GM18907 (cell line): ENCODE data around the gene TMPRSS2.

Experiments
- ATAC-seq: cut with Tn5 transposase; IDR thresholded peaks from one replicate; pipeline ENCODE4 v1.9.1; 2021; ENCODE audit warnings: mild to moderate bottlenecking, moderate library complexity; ENCODE audit not compliant: unreplicated experiment

TMPRSS2 gene

DNA sequence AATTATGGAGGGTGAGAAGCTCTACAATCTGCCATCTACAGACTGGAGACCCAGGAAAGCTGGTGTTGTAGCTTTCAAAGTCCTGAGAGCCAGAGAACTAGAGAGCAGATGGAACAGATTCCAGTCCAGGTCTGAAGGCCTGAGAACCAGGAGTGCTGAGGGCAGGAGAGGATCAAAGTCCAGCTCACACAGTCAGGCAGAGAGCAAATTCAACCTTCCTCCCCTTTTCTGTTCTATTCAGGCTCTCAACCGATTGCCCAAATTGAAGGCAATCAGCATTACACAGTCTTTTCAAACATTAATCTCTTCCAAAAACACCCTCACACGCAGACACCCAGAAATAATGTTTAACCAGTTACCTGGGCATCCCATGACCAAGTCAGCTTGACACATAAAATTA is 2.5 kb upstream of the TMPRSS2 start:
- no peak for ATAC-seq

- ATAC-seq = no peak
These were observed 1.8 kb upstream of the TMPRSS2 start for GRCh38 chr21:41509733-41510132.

GRCh38 chr21:41509145-41509496 is 1.2 kb upstream of the TMPRSS2 start:
- ATAC-seq = no peak

GRCh38 chr21:41508415-41509144 is 622 bp upstream of the TMPRSS2 start:
- no peak for ATAC-seq

- no peak for ATAC-seq
These were observed 1.1 kb downstream of the TMPRSS2 start for GRCh38 chr21:41506611-41507520.

GRCh38 chr21:41506005-41506594 is 1.9 kb downstream of the TMPRSS2 start:
- ATAC-seq = no peak

DNA sequence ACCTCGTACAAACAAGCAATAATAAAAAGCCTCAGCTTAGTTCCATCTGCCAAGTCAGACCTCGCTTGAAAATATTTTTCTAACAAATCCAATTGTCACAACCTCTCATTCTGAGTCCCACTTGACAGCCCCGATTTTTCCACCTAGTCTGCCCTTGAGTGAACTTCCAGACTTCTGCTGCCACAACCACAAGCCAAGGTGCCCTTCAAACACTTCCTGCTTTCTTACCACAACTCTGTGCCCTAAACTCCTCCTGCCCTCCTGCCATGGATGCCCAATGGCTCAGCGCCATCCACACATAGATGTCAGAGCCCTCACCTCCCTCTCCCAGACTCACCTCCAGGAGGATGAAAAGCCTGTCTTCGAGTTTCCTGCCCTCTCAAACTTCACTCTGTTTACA is 3.9 kb downstream of the TMPRSS2 start:
- no peak for ATAC-seq

- ATAC-seq = no peak
These were observed 4.6 kb downstream of the TMPRSS2 start for GRCh38 chr21:41503331-41503730.

DNA sequence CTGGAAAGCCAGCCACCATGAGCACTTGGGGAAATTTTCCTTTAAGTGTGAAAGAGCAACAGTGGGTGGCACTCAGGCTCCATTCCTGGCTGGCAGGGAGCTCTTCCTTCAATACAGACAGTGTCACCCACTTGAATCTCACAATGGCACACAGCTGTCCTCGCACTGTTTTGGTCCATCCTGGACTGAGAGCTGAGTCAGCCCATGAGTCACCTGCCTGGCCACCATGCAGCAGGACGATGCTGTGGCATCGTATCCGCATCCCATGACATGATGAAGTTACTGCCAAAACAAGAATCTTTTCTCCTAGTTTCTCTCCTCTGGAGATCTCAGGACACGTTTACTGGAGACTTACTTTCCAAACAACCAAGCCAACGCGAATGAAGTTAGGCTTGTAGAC is 6.0 kb downstream of the TMPRSS2 start:
- no peak for ATAC-seq

- ATAC-seq = no peak
These were observed 7.0 kb downstream of the TMPRSS2 start for GRCh38 chr21:41500931-41501381.

DNA sequence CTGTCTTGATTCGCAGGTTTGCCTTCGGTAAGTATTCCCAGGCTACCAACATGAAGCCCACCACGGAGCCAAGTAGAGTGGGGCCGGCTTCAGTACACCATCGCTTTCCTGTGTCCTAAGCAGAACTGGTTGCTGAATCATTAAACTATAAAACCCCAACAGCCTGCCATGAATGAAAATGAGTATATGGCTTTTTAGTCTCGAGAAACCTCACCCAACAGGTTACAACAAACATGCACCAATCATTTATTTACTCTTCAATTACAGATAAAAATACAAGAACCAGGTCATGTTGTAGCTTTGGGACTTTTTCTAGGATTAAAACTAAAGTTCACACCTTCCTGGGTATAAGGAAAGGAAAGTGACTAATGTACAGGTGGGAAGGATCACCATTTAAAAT is 7.6 kb downstream of the TMPRSS2 start:
- ATAC-seq = no peak

DNA sequence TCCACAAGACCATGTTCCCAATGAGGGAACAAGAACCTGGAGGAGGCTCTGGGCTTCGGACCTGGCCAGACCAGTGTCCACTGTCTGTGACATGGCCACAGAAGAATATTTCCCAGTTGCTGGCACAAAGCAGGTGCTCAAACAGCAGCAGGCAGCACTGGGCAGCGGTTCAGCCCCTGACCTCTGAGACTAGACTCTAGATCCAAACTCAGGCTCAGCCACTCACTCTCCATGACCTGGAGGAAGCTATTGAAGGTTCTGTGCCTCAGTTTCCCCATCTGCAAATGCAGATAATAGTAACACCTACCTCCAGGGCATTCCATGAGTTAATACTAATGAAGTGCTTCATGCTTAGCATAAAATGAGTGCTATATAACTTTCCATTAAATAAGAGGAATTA is 8.0 kb downstream of the TMPRSS2 start:
- ATAC-seq = no peak

- ATAC-seq = no peak
These were observed 10.2 kb downstream of the TMPRSS2 start for GRCh38 chr21:41497788-41498187.

GRCh38 chr21:41497008-41497407 is 10.9 kb downstream of the TMPRSS2 start:
- ATAC-seq = no peak

GRCh38 chr21:41494242-41494641 is 13.7 kb downstream of the TMPRSS2 start:
- ATAC-seq = no peak

- ATAC-seq = no peak
These were observed 16.5 kb downstream of the TMPRSS2 start for GRCh38 chr21:41491412-41491811.

DNA sequence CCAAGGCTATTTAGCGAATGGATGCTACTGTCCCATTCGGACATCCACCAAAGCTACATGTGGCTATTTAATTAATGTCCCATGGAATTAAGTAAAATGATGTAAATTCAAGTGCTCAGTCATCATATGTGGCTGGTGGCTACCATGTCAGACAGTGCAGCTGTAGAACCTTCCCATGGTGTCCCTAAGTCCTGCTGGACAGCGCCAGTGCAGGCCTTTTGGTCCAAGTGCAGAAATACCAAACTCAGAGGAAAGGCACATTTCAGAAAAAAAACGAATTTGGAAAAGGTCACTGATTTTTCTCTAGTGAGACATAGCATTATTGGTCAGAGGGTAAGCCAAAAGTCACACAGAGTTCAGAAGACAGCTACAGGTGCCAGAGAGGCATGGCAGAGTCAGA is 17.6 kb downstream of the TMPRSS2 start:
- ATAC-seq = no peak

DNA sequence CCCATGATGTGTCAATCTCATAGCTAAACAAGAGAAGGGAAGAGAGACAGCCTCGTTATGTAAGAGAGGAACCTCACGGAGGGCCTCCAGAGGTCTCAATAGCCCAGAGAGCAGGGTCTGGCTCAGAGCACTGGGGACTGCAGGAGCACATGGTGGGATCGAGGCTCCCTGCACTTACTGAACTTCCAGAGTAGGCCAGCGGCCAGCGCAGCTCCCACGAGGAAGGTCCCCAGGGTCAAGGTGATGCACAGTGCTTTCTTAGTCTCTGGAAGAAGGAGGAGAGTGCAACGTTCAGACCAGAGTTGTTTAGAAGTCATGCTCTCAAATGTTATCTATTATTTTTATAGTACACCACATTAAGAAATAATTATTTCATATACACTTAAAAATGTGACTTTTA is 18.6 kb downstream of the TMPRSS2 start:
- ATAC-seq = no peak

DNA sequence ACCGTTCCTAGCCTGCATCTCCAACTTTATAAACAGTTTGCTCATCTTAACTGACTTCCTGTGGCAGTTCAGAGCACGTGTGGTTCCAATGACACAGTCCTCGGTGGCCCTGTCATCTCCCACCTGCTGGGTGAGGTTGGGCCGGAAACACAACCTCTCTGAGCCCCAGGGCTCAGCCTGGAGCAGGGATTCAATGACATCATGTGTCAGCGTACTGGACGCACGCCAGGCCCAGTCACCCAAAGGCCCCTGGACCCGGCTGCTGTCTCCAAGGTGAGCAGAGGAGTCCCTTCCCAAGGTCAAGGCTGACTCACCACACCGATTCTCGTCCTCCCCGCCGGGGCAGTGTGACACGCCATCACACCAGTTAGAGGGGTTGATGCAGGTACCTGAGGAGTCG is 19.9 kb downstream of the TMPRSS2 start:
- ATAC-seq = no peak

GRCh38 chr21:41487082-41487481 is 20.9 kb downstream of the TMPRSS2 start:
- ATAC-seq = no peak

GRCh38 chr21:41483973-41484372 is 24.0 kb downstream of the TMPRSS2 start:
- ATAC-seq = no peak

DNA sequence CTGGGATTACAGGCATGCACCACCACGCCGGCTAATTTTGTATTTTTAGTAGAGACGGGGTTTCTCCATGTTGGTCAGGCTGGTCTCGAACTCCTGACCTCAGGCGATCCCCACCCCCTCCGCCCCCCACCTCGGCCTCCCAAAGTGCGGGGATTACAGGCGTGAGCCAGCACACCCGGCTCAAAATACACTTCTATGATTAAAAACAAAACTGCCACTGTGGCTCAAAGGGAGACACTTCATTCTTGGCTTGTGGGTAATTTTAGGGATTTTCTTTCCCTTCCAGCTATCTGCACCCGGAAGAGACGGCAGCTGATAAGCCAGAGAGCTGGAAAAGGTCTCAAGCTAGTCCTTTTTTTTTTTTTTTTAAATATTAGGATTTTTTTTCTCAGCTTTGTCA is 24.5 kb downstream of the TMPRSS2 start:
- no peak for ATAC-seq
